CD4-positive, alpha-beta T cell (primary cell): ENCODE data around the gene FYN. TPM values are rescaled to one million over a fixed set of nuclear protein-coding genes. Genes with fewer than 3 reads are reported as not detected.

Experiments
- ATAC-seq: fragments of 200-7000 bp; cut with Tn5 transposase; one replicate; pipeline ENCODE4 v1.10.0; 2022; ENCODE audit warnings: mild to moderate bottlenecking; ENCODE audit not compliant: poor library complexity
- CTCF ChIA-PET: fragments of 350-600 bp; sonication (Branson Sonifier 250); formaldehyde crosslinking; loops from one replicate; lab custom pipeline; 2021; ENCODE audit warnings: antibody characterized with exemption, inconsistent platforms; lab: Charles Lee
- POLR2A ChIA-PET: fragments of 350-600 bp; sonication (Branson Sonifier 250); formaldehyde crosslinking; loops from one replicate; lab custom pipeline; 2021; ENCODE audit warnings: antibody characterized with exemption, inconsistent platforms; lab: Charles Lee
- DNase-seq, 14 experiments: peaks; one replicate each; pipeline ENCODE4 v3.0.0-alpha.2; 2013 to 2020; ENCODE audit warnings: mixed read lengths in 2 of 14
- H3K27ac ChIP-seq, 2 donors: one replicate each; pipeline versions ENCODE4 v1.5.1 to v1.7.0; 2013; ENCODE audit warnings: low read length in 2 of 2, low read depth in 1 of 2, mild to moderate bottlenecking in 1 of 2
- H3K27me3 ChIP-seq, 2 experiments: 1 replicate in 1 of 2; 2 replicates in 1 of 2; pipeline versions ENCODE4 v1.6.1 to v1.7.0; 2013; ENCODE audit warnings: low read length in 2 of 2, control low read depth in 1 of 2, mild to moderate bottlenecking in 1 of 2, moderate library complexity in 1 of 2; ENCODE audit not compliant: insufficient read depth in 2 of 2, control insufficient read depth in 1 of 2
- H3K36me3 ChIP-seq: one replicate; pipeline ENCODE4 v1.6.1; 2013; ENCODE audit warnings: low read length, control low read depth; ENCODE audit not compliant: insufficient read depth
- H3K4me1 ChIP-seq: one replicate; pipeline ENCODE4 v1.6.1; 2013; ENCODE audit warnings: low read length, control low read depth; ENCODE audit not compliant: insufficient read depth
- H3K4me3 ChIP-seq: one replicate; pipeline ENCODE4 v1.5.1; 2013; ENCODE audit warnings: mild to moderate bottlenecking, low read length, moderate library complexity
- H3K9me3 ChIP-seq, 2 experiments: 1 replicate in 1 of 2; 2 replicates in 1 of 2; pipeline versions ENCODE4 v1.6.1 to v1.7.0; 2013; ENCODE audit warnings: low read length in 2 of 2, mild to moderate bottlenecking in 2 of 2, control low read depth in 1 of 2, moderate library complexity in 1 of 2; ENCODE audit not compliant: control insufficient read depth in 1 of 2, insufficient read depth in 1 of 2
- H3K27ac Mint-ChIP-seq: one replicate; pipeline ENCODE4 v1.8.0; 2020; ENCODE audit warnings: mixed read lengths
- H3K27me3 Mint-ChIP-seq: one replicate; pipeline ENCODE4 v1.8.0; 2021; ENCODE audit warnings: mixed read lengths
- H3K36me3 Mint-ChIP-seq: one replicate; pipeline ENCODE4 v1.8.0; 2021; ENCODE audit warnings: low read depth, mixed read lengths
- H3K4me1 Mint-ChIP-seq: one replicate; pipeline ENCODE4 v1.8.0; 2021; ENCODE audit warnings: low read depth, mixed read lengths
- H3K4me3 Mint-ChIP-seq: one replicate; pipeline ENCODE4 v1.8.0; 2020; ENCODE audit warnings: mild to moderate bottlenecking, mixed read lengths
- H3K9me3 Mint-ChIP-seq: one replicate; pipeline ENCODE4 v1.8.0; 2020; ENCODE audit warnings: mixed read lengths
- CTCF ChIP-seq: fragments of 200-600 bp; IDR thresholded peaks from one replicate; pipeline ENCODE4 v1.8.0; 2022; ENCODE audit warnings: antibody characterized with exemption, mild to moderate bottlenecking
- intact Hi-C, 2 experiments: fragments of 100-400 bp; cut with DNase I in 1 of 2; cut with micrococcal nuclease in 1 of 2; formaldehyde crosslinking; loops; one replicate each; pipeline versions ENCODE4 v1.15.1 to v1.9.0; 2023 to 2025; cut with DNase I, micrococcal nuclease
- total RNA-seq, 174 experiments: library from RNA in 2 of 174; stranded (reverse) in 2 of 174; gene quantifications; one replicate each; pipeline ENCODE4 v1.2.3 and lab custom pipeline; 2021 to 2026

FYN gene
- total RNA-seq, 2 experiments from 2014 or later: 419 TPM

DNA sequence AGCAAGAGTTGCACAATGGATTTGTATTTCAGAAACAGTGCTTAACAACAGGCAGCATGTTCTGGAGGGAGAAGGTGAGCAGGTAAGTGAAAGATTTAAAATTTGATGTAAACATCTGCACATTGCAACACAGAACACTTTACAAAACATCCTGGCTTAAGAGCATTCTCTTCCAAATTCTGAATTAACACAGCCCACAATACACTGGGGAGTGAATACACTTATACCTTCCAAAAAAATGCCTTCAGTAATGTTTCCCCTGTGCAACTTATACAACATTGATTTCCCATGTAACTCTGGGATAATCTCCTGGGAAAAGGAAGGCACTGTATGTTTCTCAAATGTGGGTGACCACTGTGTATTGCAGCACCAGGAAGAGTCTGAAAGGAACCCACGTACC, 127.6 kb downstream of the FYN start:
- Histone ChIP-seq H3K27me3 (no peaks in the 10 kb centered on the region), H3K4me1 (peaks cover 70% of the 10 kb centered on the region), H3K36me3 (peaks cover 34% of the 10 kb centered on the region), H3K4me3 (no peak overlapping the region), H3K9me3 (no peaks in the 10 kb centered on the region), H3K27ac (peak overlapping the region in 1 of 2 donors; percentile 21)
- intact Hi-C loops: loop anchor here in 1 of 2 experiments (5.0 kb wide), 1 partner anchor 33 kb away; no protein-coding TSS in a partner anchor
- Mint-ChIP-seq H3K36me3 (peaks cover 89% of the 10 kb centered on the region), H3K27ac (peak overlapping the region; percentile 99), H3K9me3 (no peaks in the 10 kb centered on the region), H3K4me3 (peak overlapping the region; percentile 27), H3K27me3 (no peaks in the 10 kb centered on the region), H3K4me1 (peaks cover 98% of the 10 kb centered on the region)
- ChIA-PET CTCF (no interaction called here), POLR2A (interaction anchor here (0.6 kb wide), 1 partner anchor 29 kb away, joined by 3 read pairs; no protein-coding TSS in a partner anchor)
- ATAC-seq: no peak
- DNase-seq: no peak
- TF ChIP-seq CTCF: no peak

- ATAC-seq: no peak
- Mint-ChIP-seq H3K27me3 (no peaks in the 10 kb centered on the region), H3K27ac (peak overlapping the region; percentile 99), H3K36me3 (peaks cover 89% of the 10 kb centered on the region), H3K4me3 (peak overlapping the region; percentile 27), H3K9me3 (no peaks in the 10 kb centered on the region), H3K4me1 (peaks cover 98% of the 10 kb centered on the region)
- intact Hi-C loops: loop anchor here in 1 of 2 experiments (5.0 kb wide), 1 partner anchor 33 kb away; no protein-coding TSS in a partner anchor
- no peaks in the 10 kb centered on the region for H3K27me3 ChIP-seq
- H3K9me3 ChIP-seq: no peaks in the 10 kb centered on the region
- peaks cover 39% of the 10 kb centered on the region for H3K36me3 ChIP-seq
- H3K4me3 ChIP-seq: no peak overlapping the region
- DNase-seq: no peak
- H3K4me1 ChIP-seq: peaks cover 70% of the 10 kb centered on the region
- POLR2A ChIA-PET: interaction anchor here (0.6 to 0.7 kb wide), 2 partner anchors 22 to 28 kb away, joined by 3 read pairs; no protein-coding TSS in a partner anchor
- no peak for TF ChIP-seq CTCF
- H3K27ac ChIP-seq: peak overlapping the region in 1 of 2 donors; percentile 10
- CTCF ChIA-PET: no interaction called here
Observed at GRCh38 chr6:111745186-111745585, 128.1 kb downstream of the FYN start.

GRCh38 chr6:111743862-111744692, 129.2 kb downstream of the FYN start:
- no peak overlapping the region for H3K4me3 ChIP-seq
- DNase-seq: no peak
- CTCF ChIA-PET: interaction anchor here (1.0 kb wide), 1 partner anchor 16 kb away, joined by 3 read pairs; no protein-coding TSS in a partner anchor
- no peaks in the 10 kb centered on the region for H3K9me3 ChIP-seq
- peak overlapping the region; percentile 93 for H3K27ac Mint-ChIP-seq
- no peak overlapping the region for H3K4me3 Mint-ChIP-seq
- no peaks in the 10 kb centered on the region for H3K9me3 Mint-ChIP-seq
- no peak for ATAC-seq
- no peaks in the 10 kb centered on the region for H3K27me3 ChIP-seq
- peaks cover 99% of the 10 kb centered on the region for H3K4me1 Mint-ChIP-seq
- POLR2A ChIA-PET: interaction anchor here (0.6 to 1.7 kb wide), 4 partner anchors 8 to 137 kb away, joined by 4 to 6 read pairs (median 6); no protein-coding TSS in a partner anchor
- H3K27me3 Mint-ChIP-seq: no peaks in the 10 kb centered on the region
- peaks cover 76% of the 10 kb centered on the region for H3K4me1 ChIP-seq
- peaks cover 42% of the 10 kb centered on the region for H3K36me3 ChIP-seq
- H3K36me3 Mint-ChIP-seq: peaks cover 91% of the 10 kb centered on the region
- H3K27ac ChIP-seq: no peak overlapping the region
- intact Hi-C loops: no loop called here
- no peak for TF ChIP-seq CTCF
